GM18508 (cell line): ENCODE measurements around the gene FNDC1.

ENCODE experiments used
- ATAC-seq: cut with Tn5 transposase; IDR thresholded peaks from one replicate; pipeline ENCODE4 v1.9.1; 2021; ENCODE audit warnings: moderate number of reproducible peaks; ENCODE audit not compliant: insufficient read depth, unreplicated experiment

Gene FNDC1

GRCh38 chr6:159303159-159303558 lies 134.0 kb downstream of the FNDC1 start:
- no peak for ATAC-seq

GRCh38 chr6:159303784-159304183 lies 134.6 kb downstream of the FNDC1 start:
- ATAC-seq, result no peak

DNA sequence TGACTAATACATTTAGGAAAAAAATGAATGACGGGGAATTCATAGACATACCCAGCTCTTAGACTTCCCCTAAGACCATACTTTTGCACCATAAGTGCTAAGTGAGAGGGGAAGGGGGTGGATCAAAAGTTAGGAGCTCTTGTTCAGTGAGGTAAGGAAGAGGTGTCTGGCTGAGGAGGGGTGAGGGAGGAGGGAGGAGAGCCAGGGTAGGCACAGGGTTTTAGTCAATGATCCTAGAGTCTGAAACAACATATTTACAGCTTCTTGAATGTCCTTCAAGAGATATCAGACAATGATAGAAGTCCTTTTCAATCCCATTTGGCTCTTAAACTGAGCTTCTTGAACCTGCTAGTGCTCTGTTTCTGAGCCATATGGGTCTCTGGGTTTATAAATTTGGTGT lies 135.4 kb downstream of the FNDC1 start:
- no peak for ATAC-seq

DNA sequence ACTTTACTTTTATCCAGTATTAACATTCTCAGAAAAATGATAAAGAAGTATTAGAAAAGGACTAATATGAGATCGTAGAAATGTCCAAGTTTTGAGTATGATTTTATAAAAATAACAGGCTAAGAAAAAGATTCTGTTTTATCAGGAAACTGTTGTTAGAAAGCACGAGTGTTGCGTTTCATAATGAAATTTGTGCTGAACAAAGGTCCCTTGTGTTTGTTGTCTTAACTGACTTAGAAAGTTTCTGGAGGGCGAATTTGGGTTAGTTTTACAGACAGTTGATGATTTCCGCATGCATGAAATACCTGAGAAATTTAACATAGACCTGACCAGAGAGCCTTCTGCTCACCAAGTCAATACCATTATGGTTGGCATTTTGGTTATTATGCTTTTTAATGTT lies 136.0 kb downstream of the FNDC1 start:
- ATAC-seq, result no peak

GRCh38 chr6:159305804-159306537 lies 136.8 kb downstream of the FNDC1 start:
- ATAC-seq, result no peak

GRCh38 chr6:159307246-159307790 lies 138.1 kb downstream of the FNDC1 start:
- ATAC-seq, result no peak

GRCh38 chr6:159308198-159308597 lies 139.0 kb downstream of the FNDC1 start:
- no peak for ATAC-seq

GRCh38 chr6:159309723-159310122 lies 140.5 kb downstream of the FNDC1 start:
- ATAC-seq, result no peak

DNA sequence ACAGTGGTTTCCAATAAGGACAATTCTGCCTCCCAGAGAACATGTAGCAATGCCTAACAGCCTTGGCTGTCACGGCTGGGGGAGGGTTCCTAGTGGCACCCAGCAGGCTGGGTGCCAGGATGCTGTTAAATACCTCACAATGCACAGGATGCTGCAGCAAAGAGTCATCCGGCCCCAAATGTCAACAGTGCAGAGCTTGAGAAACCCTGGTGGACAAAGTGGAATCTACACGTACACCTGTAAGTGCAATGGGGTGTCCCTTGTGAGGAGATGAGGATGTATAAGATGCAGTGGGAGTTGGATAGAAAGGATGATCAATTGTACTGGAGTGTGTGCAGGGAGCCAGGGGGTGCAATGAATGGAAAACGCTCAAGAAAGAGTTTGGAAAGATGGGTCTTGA lies 142.4 kb downstream of the FNDC1 start:
- no peak for ATAC-seq

- ATAC-seq, result no peak
Observed at GRCh38 chr6:159312206-159312605, 143.0 kb downstream of the FNDC1 start.

DNA sequence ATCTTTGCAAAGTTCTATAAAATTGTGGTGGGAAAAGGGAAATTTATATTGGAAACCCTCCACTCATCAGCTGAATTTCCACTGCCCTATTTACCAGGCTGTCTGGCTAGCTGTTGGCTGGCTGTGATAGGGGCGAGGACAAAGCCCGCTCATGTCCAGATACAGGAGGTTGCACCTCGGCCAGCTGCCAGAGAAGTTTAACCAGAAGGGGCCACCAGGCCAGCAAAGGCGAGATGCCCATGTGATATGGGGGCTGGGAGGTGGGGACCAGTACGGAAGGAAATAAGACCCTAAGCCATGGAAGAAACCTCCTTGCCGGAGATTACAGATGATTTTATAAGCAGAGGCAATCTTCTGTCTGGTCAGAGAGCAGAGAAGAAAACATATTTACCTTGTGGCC lies 143.8 kb downstream of the FNDC1 start:
- no peak for ATAC-seq

- no peak for ATAC-seq
Observed at GRCh38 chr6:159315562-159315961, 146.4 kb downstream of the FNDC1 start.

GRCh38 chr6:159317430-159317829 lies 148.2 kb downstream of the FNDC1 start:
- no peak for ATAC-seq

DNA sequence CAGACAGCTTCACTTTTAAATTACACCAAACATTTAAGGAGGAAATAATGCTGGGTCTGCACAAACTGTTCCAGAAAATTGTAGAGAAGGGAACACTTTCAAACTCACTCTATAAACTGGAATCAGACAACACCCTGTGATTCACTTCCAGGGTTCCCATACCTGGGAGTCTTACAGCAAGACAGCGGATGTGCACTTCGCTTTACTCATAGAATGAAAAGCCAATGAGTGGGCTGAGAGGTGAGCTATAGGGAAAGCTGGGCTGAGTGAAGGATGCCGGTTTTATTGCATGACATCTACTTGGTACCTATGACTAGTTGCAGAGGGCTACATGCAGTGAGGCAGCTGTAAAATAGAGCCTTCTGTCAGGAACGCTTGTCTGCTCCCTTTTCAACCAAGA lies 152.1 kb downstream of the FNDC1 start:
- no peak for ATAC-seq
